Activated B cell treated with CpG ODN at 0.5 μM for 24 hours (primary cell): ENCODE data around the gene MMP20. TPM values are rescaled to one million over a fixed set of nuclear protein-coding genes. Genes with fewer than 3 reads are reported as not detected.
A peak's percentile ranks its signal among the peaks of the same experiment; 100 is the strongest.

Experiments used
- ATAC-seq: fragments of 200-7000 bp; cut with Tn5 transposase; one replicate; pipeline ENCODE4 v1.10.0; 2021; ENCODE audit warnings: low read depth, mild to moderate bottlenecking, moderate library complexity
- CTCF ChIA-PET: fragments of 350-600 bp; sonication (Branson Sonifier 250); formaldehyde crosslinking; loops from one replicate; lab custom pipeline; 2021; ENCODE audit warnings: antibody characterized with exemption; lab: Charles Lee
- POLR2A ChIA-PET: fragments of 350-600 bp; sonication (Branson Sonifier 250); formaldehyde crosslinking; loops from one replicate; lab custom pipeline; 2021; ENCODE audit warnings: antibody characterized with exemption; lab: Charles Lee
- DNase-seq: peaks from one replicate; pipeline ENCODE4 v3.0.0; 2022
- H3K27ac Mint-ChIP-seq: one replicate; pipeline ENCODE4 v1.8.0; 2020; ENCODE audit warnings: mixed read lengths
- H3K27me3 Mint-ChIP-seq: one replicate; pipeline ENCODE4 v1.8.0; 2021; ENCODE audit warnings: mixed read lengths
- H3K36me3 Mint-ChIP-seq: one replicate; pipeline ENCODE4 v1.8.0; 2021; ENCODE audit warnings: low read depth, mixed read lengths
- H3K4me1 Mint-ChIP-seq: one replicate; pipeline ENCODE4 v1.8.0; 2021; ENCODE audit warnings: mixed read lengths
- H3K4me3 Mint-ChIP-seq: one replicate; pipeline ENCODE4 v1.8.0; 2020; ENCODE audit warnings: mild to moderate bottlenecking, mixed read lengths
- H3K9me3 Mint-ChIP-seq: one replicate; pipeline ENCODE4 v1.8.0; 2020; ENCODE audit warnings: mixed read lengths
- intact Hi-C: fragments of 100-400 bp; cut with micrococcal nuclease; formaldehyde crosslinking; loops from one replicate; pipeline ENCODE4 v1.15.1; 2024
- total RNA-seq: library from RNA; stranded (reverse); gene quantifications from 2 replicates; pipeline ENCODE4 v1.2.3, GENCODE V29; 2022
- TF ChIP-seq, protein P1 (sequence below): fragments of 200-600 bp; IDR thresholded peaks from one replicate; pipeline ENCODE4 v1.8.0; 2022; ENCODE audit warnings: antibody characterized with exemption, mild to moderate bottlenecking

The MMP20 gene, protein sequence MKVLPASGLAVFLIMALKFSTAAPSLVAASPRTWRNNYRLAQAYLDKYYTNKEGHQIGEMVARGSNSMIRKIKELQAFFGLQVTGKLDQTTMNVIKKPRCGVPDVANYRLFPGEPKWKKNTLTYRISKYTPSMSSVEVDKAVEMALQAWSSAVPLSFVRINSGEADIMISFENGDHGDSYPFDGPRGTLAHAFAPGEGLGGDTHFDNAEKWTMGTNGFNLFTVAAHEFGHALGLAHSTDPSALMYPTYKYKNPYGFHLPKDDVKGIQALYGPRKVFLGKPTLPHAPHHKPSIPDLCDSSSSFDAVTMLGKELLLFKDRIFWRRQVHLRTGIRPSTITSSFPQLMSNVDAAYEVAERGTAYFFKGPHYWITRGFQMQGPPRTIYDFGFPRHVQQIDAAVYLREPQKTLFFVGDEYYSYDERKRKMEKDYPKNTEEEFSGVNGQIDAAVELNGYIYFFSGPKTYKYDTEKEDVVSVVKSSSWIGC
- total RNA-seq: not detected in 2 replicates

DNA sequence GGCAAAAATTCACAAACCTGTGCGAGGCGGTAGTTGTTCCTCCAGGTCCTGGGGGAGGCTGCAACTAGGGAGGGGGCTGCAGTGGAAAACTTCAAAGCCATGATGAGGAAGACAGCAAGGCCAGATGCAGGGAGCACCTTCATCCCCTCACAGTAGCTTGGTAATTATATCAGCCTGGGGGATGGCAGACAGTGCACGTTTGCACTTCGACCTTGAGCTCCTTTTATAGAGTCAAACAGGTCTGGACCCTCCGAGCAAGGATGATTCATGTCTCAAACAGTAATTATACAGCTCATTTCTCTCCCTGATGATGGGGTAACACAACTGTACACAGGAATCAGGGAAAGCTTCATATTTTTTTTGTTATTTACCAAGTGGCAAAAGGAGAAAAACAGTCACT is at the start of gene MMP20:
TSS of gene MMP20 (minus strand) at position 156 of the 400 bp plus-strand sequence. CDS start at position 143, 13 bp downstream.
- H3K27me3 Mint-ChIP-seq: peaks cover 4% of the 10 kb centered on the region
- no peak within 1 kb of the TSS for H3K4me3 Mint-ChIP-seq
- H3K36me3 Mint-ChIP-seq: no peaks in the 10 kb centered on the region
- POLR2A ChIA-PET: no interaction called here
- DNase-seq: no peak
- no peaks in the 10 kb centered on the region for H3K4me1 Mint-ChIP-seq
- TF ChIP-seq, protein P1, sequence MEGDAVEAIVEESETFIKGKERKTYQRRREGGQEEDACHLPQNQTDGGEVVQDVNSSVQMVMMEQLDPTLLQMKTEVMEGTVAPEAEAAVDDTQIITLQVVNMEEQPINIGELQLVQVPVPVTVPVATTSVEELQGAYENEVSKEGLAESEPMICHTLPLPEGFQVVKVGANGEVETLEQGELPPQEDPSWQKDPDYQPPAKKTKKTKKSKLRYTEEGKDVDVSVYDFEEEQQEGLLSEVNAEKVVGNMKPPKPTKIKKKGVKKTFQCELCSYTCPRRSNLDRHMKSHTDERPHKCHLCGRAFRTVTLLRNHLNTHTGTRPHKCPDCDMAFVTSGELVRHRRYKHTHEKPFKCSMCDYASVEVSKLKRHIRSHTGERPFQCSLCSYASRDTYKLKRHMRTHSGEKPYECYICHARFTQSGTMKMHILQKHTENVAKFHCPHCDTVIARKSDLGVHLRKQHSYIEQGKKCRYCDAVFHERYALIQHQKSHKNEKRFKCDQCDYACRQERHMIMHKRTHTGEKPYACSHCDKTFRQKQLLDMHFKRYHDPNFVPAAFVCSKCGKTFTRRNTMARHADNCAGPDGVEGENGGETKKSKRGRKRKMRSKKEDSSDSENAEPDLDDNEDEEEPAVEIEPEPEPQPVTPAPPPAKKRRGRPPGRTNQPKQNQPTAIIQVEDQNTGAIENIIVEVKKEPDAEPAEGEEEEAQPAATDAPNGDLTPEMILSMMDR: no peak
- no peaks in the 10 kb centered on the region for H3K9me3 Mint-ChIP-seq
- CTCF ChIA-PET: interaction anchor here (1.1 kb wide), 1 partner anchor 12 kb away, joined by 4 read pairs; no protein-coding TSS in a partner anchor
- no peak for ATAC-seq
- H3K27ac Mint-ChIP-seq: no peak within 1 kb of the TSS
- intact Hi-C loops: no loop called here

DNA sequence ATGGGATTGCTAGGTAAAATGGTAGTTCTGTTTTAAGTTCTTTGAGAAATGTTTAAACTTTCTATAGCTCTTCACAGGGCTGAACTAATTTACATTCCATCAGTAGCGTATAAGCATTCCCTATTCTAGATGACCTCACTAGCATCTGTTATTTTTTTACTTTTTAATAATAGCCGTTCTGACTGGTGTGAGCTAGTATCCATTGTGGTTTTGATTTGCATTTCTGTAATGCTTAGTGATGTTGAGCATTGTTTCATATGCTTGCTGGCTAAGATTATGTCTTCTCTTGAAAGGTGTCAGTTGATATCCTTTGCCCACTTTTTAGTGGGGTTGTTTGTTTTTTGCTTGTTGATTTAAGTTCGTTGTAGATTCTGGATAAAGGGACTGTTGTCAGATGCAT is 44.5 kb upstream of the MMP20 start:
- H3K36me3 Mint-ChIP-seq: no peaks in the 10 kb centered on the region
- no peaks in the 10 kb centered on the region for H3K27me3 Mint-ChIP-seq
- ATAC-seq (no peak), DNase-seq (no peak)
- CTCF ChIA-PET: interaction anchor here (1.1 kb wide), 1 partner anchor 328 kb away, joined by 3 read pairs; no protein-coding TSS in a partner anchor
- intact Hi-C loops: loop anchor here (5.0 kb wide), 1 partner anchor 402 kb away; no protein-coding TSS in a partner anchor
- H3K9me3 Mint-ChIP-seq: no peaks in the 10 kb centered on the region
- POLR2A ChIA-PET: no interaction called here
- TF ChIP-seq, protein P1: no peak
- H3K27ac Mint-ChIP-seq: no peak overlapping the region
- H3K4me3 Mint-ChIP-seq: no peak overlapping the region
- H3K4me1 Mint-ChIP-seq: peaks cover 3% of the 10 kb centered on the region

DNA sequence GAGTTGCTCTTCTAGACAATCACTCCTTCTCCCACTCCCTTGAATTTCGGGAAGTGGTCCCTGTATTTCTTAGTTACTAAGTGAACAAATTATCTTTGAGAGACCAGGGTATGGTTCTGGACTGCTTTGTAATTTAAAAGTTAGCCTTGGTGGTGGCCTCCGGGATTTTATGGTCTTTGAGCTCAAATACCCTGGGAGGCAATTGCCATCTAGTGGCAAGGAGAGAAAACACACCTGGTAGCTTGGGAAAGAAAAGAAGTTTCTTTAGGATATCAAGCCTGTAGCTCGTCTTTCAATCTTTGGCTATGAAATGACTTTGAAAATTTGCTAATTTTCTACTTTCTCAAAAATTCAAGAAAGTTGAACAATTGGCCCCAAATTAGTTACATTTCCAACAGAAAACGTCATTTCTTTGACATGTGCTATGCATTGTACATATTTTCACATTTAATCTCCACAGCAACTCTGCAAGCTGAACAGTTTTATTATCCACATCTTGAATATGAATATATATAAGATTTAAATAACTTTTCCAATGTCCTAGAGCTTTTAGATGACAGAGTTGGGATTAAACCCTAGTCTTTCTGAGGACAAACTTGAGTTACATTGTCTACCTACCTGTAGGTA is 41.3 kb upstream of the MMP20 start:
- H3K36me3 Mint-ChIP-seq: no peaks in the 10 kb centered on the region
- H3K27me3 Mint-ChIP-seq: no peaks in the 10 kb centered on the region
- peaks cover 3% of the 10 kb centered on the region for H3K4me1 Mint-ChIP-seq
- CTCF ChIA-PET: interaction anchor here (0.8 to 4.1 kb wide), 30 partner anchors 8 to 805 kb away, joined by 3 to 56 read pairs (median 5); partner anchors contain the start of gene DYNC2H1
- no peak overlapping the region for H3K27ac Mint-ChIP-seq
- no peaks in the 10 kb centered on the region for H3K9me3 Mint-ChIP-seq
- no peak for DNase-seq
- intact Hi-C loops: loop anchor here (1.0 to 5.0 kb wide), 10 partner anchors 171 to 814 kb away; partner anchors contain the start of gene BIRC2
- ATAC-seq: peak; percentile 54
- H3K4me3 Mint-ChIP-seq: no peak overlapping the region
- POLR2A ChIA-PET: interaction anchor here (0.6 to 1.1 kb wide), 4 partner anchors 298 to 378 kb away, joined by 3 to 4 read pairs (median 3); no protein-coding TSS in a partner anchor
- TF ChIP-seq, protein P1: no peak

DNA sequence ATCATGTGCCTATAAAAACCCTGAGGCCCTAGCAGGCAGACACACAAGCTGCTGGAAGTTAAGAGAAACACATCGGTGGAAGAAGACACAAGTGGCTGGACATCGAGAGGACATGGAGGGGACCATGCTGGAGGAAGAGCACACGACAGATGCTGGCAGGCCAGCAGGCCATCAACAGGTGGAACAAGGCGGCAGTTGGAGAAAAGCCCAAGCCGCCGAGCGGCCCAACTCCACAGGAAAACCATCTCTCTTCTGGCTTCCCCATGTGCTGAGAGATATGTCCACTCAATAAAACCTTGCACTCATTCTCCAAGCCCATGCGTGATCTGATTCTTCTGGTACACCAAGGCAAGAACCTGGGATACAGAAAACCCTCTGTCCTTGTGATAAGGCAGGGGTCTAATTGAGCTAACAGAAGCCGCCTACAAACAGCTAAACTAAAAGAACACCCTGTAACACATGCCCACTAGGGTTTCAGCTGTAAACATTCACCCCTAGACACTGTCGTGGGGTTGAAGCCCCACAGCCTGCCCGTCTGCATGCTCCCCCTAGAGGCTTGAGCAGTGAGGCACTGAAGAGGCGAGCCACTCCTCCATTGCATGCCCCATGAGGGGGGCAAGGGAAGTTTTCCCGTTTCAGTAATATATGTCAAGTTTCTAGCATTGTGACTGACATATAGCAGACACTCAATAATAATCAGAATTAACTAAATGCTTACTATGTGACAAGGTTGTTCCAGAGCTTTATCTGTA is 39.0 kb upstream of the MMP20 start:
- no peak overlapping the region for H3K27ac Mint-ChIP-seq
- no peak for DNase-seq
- H3K4me3 Mint-ChIP-seq: no peak overlapping the region
- H3K36me3 Mint-ChIP-seq: no peaks in the 10 kb centered on the region
- no peak for ATAC-seq
- H3K4me1 Mint-ChIP-seq: peaks cover 3% of the 10 kb centered on the region
- POLR2A ChIA-PET: no interaction called here
- TF ChIP-seq, protein P1: no peak
- no peaks in the 10 kb centered on the region for H3K27me3 Mint-ChIP-seq
- intact Hi-C loops: no loop called here
- no peaks in the 10 kb centered on the region for H3K9me3 Mint-ChIP-seq
- CTCF ChIA-PET: interaction anchor here (3.0 to 4.1 kb wide), 2 partner anchors 322 to 375 kb away, joined by 30 to 56 read pairs; no protein-coding TSS in a partner anchor
